Panc1 (cell line): ENCODE data around the gene FAM53B. TPM values are rescaled to one million over a fixed set of nuclear protein-coding genes. Genes with fewer than 3 reads are reported as not detected.

Source experiments
- ATAC-seq: fragments of 200-7000 bp; cut with Tn5 transposase; 2 replicates; pipeline ENCODE4 v1.9.1; 2020; ENCODE audit warnings: mild to moderate bottlenecking, moderate library complexity
- BruUV-seq: library from RNA; stranded (reverse); fragments of 400-500 nt; replicated peaks from 2 replicates; lab custom pipeline; 2021; lab: Mats Ljungman, UMichigan
- CTCF ChIA-PET: fragments of 300-600 bp; sonication (Branson Sonifier 250); formaldehyde crosslinking; loops from one replicate; lab custom pipeline; 2022; ENCODE audit warnings: antibody characterized with exemption; lab: Charles Lee
- POLR2A ChIA-PET: fragments of 300-600 bp; sonication (Branson Sonifier 250); formaldehyde crosslinking; loops from one replicate; lab custom pipeline; 2022; ENCODE audit warnings: antibody characterized with exemption; lab: Charles Lee
- DNase-seq: peaks from one replicate; pipeline ENCODE4 v3.0.0-alpha.2; 2010; ENCODE audit warnings: low read depth, low spot score
- H3K27ac ChIP-seq: 2 replicates; pipeline ENCODE4 v1.5.1; 2011; ENCODE audit warnings: mild to moderate bottlenecking, low read length, inconsistent platforms
- H3K27me3 ChIP-seq: fragments of 200-500 bp; sonication (Bioruptor generic); 2 replicates; pipeline ENCODE4 v1.6.0; 2014; ENCODE audit warnings: low read length, inconsistent platforms; ENCODE audit not compliant: control insufficient read depth, insufficient read depth
- H3K36me3 ChIP-seq: fragments of 200-500 bp; sonication (Bioruptor generic); 2 replicates; pipeline ENCODE4 v1.5.1; 2014; ENCODE audit warnings: inconsistent platforms, mild to moderate bottlenecking, low read length, moderate library complexity; ENCODE audit not compliant: control insufficient read depth, insufficient read depth
- H3K4me1 ChIP-seq: 2 replicates; pipeline ENCODE4 v1.5.1; 2011; ENCODE audit warnings: inconsistent platforms, mild to moderate bottlenecking, low read length, moderate library complexity; ENCODE audit not compliant: control insufficient read depth, insufficient read depth
- H3K4me3 ChIP-seq, 2 experiments: 2 replicates each; pipeline ENCODE4 v1.5.1; 2011 to 2012; ENCODE audit warnings: low read depth in 2 of 2, low read length in 2 of 2, mild to moderate bottlenecking in 2 of 2, inconsistent platforms in 1 of 2, moderate library complexity in 1 of 2
- H3K9me3 ChIP-seq: fragments of 200-500 bp; sonication (Bioruptor generic); 2 replicates; pipeline ENCODE4 v1.5.1; 2014; ENCODE audit warnings: low read depth, mild to moderate bottlenecking, inconsistent platforms, low read length, moderate library complexity; ENCODE audit not compliant: control insufficient read depth, insufficient read depth
- POLR2AphosphoS5 ChIP-seq: IDR thresholded peaks from 2 replicates; pipeline ENCODE4 v1.6.1; 2012; ENCODE audit warnings: mild to moderate bottlenecking, low read depth, low read length, moderate library complexity
- SIN3A ChIP-seq: IDR thresholded peaks from 2 replicates; pipeline ENCODE4 v1.6.1; 2012; ENCODE audit warnings: low read depth, mild to moderate bottlenecking, low read length, moderate library complexity, borderline replicate concordance; ENCODE audit not compliant: insufficient read depth
- TCF7L2 ChIP-seq: IDR thresholded peaks from 2 replicates; pipeline ENCODE4 v1.6.1; 2011; ENCODE audit warnings: mild to moderate bottlenecking, low read depth, low read length, inconsistent platforms
- in situ Hi-C: cut with HindIII; loops from 2 replicates; pipeline ENCODE4 v1.10.0; 2016; ENCODE audit warnings: low sequenced_read_pairs, low pct_unique_long_range_greater_than_20kb
- intact Hi-C: fragments of 100-400 bp; cut with micrococcal nuclease; formaldehyde crosslinking; loops from one replicate; pipeline ENCODE4 v1.10.0; 2022; ENCODE audit not compliant: unreplicated experiment
- total RNA-seq: library from RNA; stranded (reverse); gene quantifications from one replicate; pipeline ENCODE4 v1.2.1, GENCODE V29; 2021; ENCODE audit not compliant: unreplicated experiment
- TF ChIP-seq, protein P1 (sequence below): fragments of 450-650 bp; IDR thresholded peaks from 2 replicates; pipeline ENCODE4 v1.5.1; 2017; ENCODE audit warnings: mild to moderate bottlenecking
- TF ChIP-seq, protein P2 (sequence below), 2 experiments: IDR thresholded peaks; 2 replicates each; pipeline ENCODE4 v1.6.1; 2011 to 2012; ENCODE audit warnings: low read depth in 2 of 2, control low read depth in 1 of 2, low read length in 1 of 2, mild to moderate bottlenecking in 1 of 2, moderate library complexity in 1 of 2; ENCODE audit not compliant: insufficient read depth in 1 of 2

FAM53B gene
- total RNA-seq, 1 experiment from 2014 or later: 42.5 TPM

DNA sequence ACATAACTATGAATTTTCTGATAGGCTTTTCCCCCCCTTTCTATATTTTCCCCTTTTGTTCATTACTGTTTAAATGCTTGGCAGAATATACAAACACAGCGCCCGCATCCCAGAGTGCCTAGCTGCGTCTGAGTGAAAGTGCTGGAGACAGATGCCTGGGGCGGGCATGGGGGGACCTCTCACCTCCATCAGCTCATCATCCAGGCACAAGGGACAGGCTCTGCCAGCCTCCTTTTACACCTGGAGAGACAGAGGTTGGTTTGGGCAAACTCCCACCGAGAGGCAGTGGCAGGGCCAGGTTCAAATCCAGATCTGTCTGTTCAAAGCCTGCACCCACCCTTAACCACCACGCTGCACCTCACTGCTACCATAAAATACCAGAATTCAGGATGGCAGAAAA is 104.5 kb downstream of the FAM53B start:
- in situ Hi-C loops (no loop called here), intact Hi-C loops (no loop called here)
- no TSS peak for BruUV-seq
- ChIA-PET CTCF (no interaction called here), POLR2A (no interaction called here)
- Histone ChIP-seq H3K27me3 (no peaks in the 10 kb centered on the region), H3K4me3 (no peak overlapping the region), H3K4me1 (peaks cover 11% of the 10 kb centered on the region), H3K9me3 (no peaks in the 10 kb centered on the region), H3K27ac (no peak overlapping the region), H3K36me3 (no peaks in the 10 kb centered on the region)
- no peak for DNase-seq
- ATAC-seq: no peak
- no peak for TF ChIP-seq SIN3A
- TF ChIP-seq, protein P1, sequence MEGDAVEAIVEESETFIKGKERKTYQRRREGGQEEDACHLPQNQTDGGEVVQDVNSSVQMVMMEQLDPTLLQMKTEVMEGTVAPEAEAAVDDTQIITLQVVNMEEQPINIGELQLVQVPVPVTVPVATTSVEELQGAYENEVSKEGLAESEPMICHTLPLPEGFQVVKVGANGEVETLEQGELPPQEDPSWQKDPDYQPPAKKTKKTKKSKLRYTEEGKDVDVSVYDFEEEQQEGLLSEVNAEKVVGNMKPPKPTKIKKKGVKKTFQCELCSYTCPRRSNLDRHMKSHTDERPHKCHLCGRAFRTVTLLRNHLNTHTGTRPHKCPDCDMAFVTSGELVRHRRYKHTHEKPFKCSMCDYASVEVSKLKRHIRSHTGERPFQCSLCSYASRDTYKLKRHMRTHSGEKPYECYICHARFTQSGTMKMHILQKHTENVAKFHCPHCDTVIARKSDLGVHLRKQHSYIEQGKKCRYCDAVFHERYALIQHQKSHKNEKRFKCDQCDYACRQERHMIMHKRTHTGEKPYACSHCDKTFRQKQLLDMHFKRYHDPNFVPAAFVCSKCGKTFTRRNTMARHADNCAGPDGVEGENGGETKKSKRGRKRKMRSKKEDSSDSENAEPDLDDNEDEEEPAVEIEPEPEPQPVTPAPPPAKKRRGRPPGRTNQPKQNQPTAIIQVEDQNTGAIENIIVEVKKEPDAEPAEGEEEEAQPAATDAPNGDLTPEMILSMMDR: no peak
- TF ChIP-seq, protein P2, sequence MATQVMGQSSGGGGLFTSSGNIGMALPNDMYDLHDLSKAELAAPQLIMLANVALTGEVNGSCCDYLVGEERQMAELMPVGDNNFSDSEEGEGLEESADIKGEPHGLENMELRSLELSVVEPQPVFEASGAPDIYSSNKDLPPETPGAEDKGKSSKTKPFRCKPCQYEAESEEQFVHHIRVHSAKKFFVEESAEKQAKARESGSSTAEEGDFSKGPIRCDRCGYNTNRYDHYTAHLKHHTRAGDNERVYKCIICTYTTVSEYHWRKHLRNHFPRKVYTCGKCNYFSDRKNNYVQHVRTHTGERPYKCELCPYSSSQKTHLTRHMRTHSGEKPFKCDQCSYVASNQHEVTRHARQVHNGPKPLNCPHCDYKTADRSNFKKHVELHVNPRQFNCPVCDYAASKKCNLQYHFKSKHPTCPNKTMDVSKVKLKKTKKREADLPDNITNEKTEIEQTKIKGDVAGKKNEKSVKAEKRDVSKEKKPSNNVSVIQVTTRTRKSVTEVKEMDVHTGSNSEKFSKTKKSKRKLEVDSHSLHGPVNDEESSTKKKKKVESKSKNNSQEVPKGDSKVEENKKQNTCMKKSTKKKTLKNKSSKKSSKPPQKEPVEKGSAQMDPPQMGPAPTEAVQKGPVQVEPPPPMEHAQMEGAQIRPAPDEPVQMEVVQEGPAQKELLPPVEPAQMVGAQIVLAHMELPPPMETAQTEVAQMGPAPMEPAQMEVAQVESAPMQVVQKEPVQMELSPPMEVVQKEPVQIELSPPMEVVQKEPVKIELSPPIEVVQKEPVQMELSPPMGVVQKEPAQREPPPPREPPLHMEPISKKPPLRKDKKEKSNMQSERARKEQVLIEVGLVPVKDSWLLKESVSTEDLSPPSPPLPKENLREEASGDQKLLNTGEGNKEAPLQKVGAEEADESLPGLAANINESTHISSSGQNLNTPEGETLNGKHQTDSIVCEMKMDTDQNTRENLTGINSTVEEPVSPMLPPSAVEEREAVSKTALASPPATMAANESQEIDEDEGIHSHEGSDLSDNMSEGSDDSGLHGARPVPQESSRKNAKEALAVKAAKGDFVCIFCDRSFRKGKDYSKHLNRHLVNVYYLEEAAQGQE (IDR thresholded peaks at IDR 0.05; ENCODE audit: insufficient read depth in 1 of 2, low read depth in 2 of 2, low read length in 1 of 2): no peak
- no peak for TF ChIP-seq POLR2AphosphoS5
- TF ChIP-seq TCF7L2: no peak

DNA sequence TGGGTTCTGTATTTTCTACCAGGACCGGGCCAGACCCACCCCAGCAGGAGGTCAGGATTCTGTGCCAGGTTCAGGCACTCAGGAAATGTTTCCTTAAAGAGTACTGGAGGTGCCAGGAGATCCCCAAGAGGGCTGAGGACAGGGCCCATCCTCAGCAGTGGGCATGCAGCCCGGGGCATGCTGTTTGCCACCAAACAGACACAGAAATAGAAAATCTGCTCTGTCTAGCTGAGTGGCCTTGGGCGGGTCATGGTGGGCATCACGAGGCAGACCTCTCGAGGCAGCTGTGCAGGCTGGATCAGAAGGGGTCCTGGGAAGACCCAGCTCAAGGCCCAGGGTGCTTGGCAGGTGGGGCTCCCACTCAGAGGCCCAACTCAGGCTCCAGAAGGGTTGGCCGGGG is 105.0 kb downstream of the FAM53B start:
- Histone ChIP-seq H3K36me3 (no peaks in the 10 kb centered on the region), H3K4me1 (peaks cover 11% of the 10 kb centered on the region), H3K9me3 (no peaks in the 10 kb centered on the region), H3K27me3 (no peaks in the 10 kb centered on the region), H3K4me3 (no peak overlapping the region), H3K27ac (no peak overlapping the region)
- TF ChIP-seq SIN3A: no peak
- TF ChIP-seq, protein P1: no peak
- TF ChIP-seq, protein P2 (IDR thresholded peaks at IDR 0.05; ENCODE audit: insufficient read depth in 1 of 2, low read depth in 2 of 2, low read length in 1 of 2): no peak
- no peak for TF ChIP-seq POLR2AphosphoS5
- TF ChIP-seq TCF7L2: no peak
- DNase-seq (no peak), ATAC-seq (no peak)
- BruUV-seq: no TSS peak
- intact Hi-C loops: no loop called here
- CTCF ChIA-PET: no interaction called here
- in situ Hi-C loops: no loop called here
- POLR2A ChIA-PET: no interaction called here
